HPDE6-E6E7 (cell line): ENCODE data around the gene HMGN3.

ENCODE experiments used
- DNase-seq: peaks from one replicate; pipeline ENCODE4 v3.0.0; 2011; ENCODE audit warnings: missing footprints; ENCODE audit errors: extremely low spot score

HMGN3 gene

DNA sequence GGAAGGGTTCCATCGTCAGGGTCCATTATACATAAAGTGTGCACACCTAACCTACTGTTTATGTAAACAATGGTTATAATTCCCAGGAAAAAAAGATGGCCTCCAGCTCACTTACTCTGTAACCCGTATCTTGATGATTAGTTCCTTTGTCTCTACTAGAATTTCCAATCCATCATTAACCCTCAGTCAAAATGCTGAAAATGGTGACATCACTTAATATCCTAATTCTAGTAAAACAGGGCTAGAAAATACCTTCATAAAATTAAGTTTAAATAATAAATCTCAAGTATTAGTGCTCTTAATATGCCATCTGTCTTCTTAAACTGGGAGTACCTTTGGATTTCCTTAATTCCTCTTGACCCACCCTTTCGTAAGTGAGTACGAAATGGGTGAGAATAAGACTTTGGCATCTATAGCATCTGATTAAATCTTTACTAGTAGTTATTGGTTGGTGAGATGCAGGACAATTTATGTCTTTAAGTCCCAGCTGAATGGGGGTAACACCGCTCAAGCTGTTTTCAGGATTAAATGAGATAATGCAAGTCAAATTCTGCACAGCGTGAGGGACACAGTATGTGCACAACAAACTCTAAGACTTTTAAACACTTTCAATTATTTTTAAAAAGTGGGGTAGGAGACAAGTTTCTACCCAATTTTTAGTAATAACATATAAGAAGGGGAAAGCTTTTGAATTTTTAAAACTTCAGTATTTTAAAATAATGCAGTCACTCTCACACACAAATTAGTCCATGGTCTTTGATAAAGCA lies 1.6 kb downstream of the HMGN3 start:
- no peak for DNase-seq

GRCh38 chr6:79231666-79232065 lies 2.8 kb downstream of the HMGN3 start:
- no peak for DNase-seq

DNA sequence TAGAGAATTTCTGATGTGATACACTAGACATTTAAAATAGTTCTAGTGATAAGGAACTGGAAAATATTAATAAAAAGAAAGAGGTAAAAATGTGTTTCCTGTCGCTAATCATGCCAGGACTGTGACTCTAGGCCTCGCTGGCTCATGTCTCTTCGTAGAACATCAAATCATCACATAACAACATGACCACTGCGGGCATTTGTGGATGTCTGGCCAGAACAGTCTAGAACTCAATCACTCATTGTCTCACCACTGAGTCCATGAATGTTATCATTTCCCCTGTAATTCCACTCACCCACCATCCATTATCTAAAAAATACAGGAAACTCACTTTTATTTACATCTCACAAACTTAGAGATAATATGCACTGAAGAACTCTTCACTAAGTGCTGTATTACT lies 3.4 kb downstream of the HMGN3 start:
- DNase-seq: no peak

DNA sequence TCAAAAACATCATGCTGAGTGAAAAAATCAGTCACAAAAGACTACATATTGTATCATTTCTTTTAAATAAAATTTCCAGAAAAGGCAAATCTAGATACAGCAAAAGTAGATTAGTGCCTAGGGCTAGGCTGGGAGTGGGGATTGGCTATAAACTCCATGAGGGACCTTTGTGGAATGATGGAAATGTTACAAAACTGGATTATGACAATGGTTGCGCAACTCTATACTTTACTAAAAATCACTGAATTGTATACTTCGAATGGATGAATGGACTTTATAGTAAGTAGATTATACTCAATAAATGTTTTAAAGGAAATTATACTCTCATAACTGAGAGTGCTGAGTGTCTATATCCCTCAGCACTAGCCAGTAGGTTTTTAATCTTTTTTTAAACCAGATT lies 4.3 kb downstream of the HMGN3 start:
- no peak for DNase-seq

DNA sequence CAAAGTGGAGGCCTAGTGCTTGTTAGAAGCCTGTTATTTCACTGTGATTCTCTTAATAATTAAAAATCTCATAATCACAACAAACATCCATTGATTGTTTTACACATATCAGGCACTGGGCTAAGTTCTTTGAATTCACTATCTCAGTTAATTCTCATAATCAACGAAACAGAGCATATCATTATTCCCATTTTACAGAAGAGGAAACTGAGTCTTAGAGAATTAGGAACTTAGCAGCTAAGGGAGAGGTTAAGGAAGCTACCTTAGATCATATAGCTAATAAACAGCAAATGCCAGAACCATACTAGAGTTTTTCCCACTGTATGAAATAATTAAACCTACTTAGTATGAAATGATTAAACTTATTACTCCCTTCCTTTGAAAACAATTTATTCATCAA lies 7.0 kb downstream of the HMGN3 start:
- DNase-seq: no peak

DNA sequence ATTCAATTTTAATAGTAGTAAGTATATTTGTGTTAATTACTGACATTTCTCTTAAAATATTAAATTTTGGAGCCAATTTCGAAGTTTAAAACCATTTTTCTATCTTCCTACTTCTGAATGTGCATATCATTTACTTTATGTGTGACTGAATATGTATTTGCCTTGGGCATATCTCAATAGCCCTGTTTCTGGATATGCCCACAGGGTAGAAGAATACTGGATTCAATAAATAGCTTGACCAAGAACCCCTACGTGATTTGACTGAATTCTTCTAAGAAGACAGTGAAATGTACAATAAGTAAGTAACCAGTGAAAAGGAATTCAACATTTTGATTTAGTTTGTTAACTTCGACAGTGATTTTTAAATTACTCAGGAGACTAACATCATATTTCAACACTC lies 7.8 kb downstream of the HMGN3 start:
- no peak for DNase-seq

- DNase-seq: no peak
Observed at GRCh38 chr6:79225717-79226599, 8.5 kb downstream of the HMGN3 start.

DNA sequence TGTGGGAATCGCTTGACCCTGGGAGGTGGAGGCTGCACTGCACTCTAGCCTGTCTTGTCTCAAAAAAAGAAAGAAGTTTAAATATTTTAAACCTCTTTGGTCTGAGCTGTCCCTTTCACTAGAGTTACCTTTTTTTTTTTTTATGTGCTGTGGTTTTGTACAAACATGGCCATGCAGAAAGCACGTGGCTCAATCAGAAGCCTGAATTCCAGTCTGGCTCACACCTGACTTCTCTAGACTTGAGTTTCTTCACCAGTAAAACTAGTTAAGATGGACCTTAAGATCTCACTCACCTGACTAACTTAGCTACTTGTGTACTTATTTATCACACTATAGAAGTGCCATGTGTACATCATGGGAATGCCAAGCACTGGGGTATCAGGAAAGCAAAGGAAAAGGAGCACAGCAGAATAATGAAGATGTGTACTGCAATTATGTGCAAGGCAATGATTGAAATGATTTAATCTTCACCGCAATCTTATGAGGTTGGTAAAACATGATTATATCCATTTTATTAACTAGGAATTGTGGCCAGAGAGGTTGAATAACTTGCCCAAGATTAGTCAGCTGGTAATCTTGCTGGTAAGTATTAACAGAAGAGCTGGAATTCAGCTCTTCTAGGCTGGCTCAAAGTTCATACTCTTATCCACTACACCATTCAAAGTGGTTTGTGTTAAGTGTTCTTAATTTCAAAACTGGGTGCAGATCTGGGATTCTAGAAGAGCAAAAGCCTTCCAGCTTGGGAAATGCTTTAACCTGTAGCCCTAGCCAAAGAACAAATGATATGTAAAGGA lies 10.7 kb downstream of the HMGN3 start:
- no peak for DNase-seq

DNA sequence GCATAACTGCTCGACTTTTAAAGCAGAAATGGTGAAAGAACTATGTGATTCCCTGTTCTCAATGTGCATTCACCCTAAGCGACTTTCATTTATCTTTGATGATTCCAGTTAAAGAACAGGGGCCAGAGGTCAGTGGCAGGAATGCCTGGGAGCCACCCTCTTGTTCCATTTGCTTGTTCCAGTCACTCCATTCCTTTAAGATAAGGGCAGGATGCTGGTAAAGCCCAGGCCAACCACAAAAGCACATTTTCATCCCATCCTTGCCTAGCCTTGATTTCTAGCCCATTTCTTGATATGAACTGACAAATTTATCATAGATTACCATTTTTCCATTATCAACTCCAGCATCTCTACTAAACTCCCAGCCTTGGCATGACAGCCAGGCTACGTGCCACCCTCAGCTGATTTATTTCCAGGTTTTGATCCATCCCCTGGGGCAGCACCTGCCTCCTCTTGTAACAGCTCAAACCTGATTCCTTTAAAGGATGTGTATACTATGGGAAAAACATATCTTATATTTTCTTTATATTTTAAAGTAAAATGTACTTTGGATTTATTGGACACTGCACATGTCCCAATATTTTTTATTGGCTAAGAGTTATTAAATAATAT lies 19.2 kb downstream of the HMGN3 start:
- no peak for DNase-seq

DNA sequence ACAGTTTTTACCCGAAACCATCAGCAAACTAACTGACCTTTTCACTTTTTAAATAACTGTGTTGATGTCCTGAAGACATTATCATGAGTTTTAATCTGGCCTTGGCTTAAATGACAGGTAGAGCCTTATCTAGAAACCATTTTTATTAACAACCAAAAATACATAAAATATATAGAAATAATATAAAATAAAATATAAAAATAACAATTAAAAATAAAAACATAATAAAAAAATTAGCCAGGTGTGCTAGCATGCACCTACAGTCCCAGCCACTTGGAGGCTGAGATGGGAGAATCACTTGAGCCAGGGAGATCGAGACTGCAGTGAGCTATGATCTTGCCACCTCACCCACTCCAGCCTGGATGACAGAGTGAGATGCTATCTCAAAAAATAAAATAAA lies 21.6 kb downstream of the HMGN3 start:
- DNase-seq: no peak

DNA sequence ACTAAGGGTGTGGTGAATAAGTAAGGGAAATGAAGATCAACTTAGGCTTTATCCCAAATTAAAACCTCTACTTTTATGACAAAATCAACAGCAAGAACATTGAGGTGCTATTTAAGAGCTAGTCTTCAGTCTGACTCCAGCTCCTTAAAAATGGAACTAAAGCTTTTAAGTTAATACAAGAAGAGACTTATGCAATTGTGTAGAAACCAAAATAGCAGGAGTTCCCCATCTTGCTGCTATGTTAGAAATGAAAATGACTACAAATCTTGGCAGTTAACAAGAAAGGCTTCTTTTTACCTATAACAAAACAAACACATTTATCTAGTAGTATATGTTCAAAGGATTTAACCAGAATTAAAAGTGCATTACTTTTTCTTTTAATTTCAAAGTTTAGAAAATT lies 25.7 kb downstream of the HMGN3 start:
- no peak for DNase-seq

GRCh38 chr6:79203753-79204253 lies 30.7 kb downstream of the HMGN3 start:
- DNase-seq: no peak

DNA sequence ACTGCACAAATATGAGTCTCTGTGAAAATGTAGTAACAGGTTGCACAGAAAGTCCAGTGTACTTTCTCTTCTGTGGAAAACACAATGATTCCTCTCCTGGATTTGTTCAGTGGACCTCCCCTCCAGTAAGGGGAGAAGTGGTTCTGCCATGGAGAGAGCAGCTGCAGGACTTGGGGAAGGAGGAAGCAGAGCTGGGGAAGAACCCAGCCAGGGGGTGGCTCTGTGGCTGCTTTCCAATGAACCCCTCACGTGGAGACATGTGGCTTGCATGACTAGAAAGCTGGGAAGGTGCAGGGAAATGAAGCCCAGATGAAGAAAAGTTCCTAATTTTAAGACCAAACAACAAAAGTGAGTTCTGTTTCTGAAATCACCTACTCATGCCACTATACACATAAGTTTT lies 31.9 kb downstream of the HMGN3 start:
- no peak for DNase-seq

DNA sequence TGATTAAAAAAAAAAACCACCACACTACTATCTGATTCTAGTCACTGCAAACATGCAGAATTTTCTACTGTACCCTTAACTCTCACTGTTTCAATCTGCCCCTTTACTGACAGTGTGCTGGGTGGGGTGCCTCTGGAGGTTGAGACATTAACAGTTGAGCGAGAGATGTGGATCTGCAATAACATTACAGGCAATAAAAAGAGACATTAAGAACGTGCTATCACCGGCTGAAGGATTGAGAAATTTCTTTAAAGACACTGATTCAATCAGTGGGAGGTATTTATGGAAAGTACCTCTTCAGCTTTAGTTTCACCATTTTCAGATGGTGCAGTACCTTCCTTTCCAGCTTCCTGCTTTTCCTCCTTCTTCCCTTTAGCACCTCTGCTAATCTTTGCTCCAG lies 32.5 kb downstream of the HMGN3 start:
- no peak for DNase-seq

DNA sequence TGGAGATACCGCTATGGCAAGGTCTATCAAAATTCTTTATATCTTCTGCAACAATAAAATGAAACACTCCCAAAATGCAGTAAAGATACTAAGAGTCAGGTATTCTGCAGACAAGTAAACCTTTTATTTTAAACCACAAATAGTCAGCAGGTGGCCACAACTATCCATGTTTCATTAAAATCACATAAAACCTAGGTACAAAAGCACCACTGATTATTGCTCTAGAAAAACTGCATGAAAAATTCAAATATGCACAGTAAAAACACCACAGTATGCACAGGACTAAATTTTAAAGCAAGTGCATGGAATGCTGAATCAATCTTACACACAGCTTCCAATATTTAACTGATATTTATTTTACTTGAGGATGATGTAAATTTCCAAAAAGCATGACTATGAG lies 33.3 kb downstream of the HMGN3 start:
- DNase-seq: no peak

- no peak for DNase-seq
Observed at GRCh38 chr6:79196912-79197311, 37.6 kb downstream of the HMGN3 start.

DNA sequence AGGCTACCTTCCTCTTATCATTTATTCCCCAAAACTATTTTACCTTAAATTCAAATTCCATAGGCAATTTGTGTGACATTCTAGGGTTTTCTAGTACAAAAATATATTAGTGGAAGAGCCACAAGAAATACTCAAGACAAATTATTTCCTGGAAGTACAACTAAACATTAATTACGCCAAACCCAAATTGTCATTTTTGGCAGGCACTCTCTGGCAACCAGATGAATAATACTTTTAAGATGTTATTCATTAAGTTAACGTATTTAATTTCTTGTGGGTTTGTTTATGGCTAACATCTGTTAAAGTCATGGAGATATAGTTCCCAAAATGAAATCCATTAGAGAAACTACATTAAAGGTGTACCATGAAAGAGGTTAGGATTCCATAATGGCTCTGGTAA lies 40.5 kb downstream of the HMGN3 start:
- DNase-seq: no peak

DNA sequence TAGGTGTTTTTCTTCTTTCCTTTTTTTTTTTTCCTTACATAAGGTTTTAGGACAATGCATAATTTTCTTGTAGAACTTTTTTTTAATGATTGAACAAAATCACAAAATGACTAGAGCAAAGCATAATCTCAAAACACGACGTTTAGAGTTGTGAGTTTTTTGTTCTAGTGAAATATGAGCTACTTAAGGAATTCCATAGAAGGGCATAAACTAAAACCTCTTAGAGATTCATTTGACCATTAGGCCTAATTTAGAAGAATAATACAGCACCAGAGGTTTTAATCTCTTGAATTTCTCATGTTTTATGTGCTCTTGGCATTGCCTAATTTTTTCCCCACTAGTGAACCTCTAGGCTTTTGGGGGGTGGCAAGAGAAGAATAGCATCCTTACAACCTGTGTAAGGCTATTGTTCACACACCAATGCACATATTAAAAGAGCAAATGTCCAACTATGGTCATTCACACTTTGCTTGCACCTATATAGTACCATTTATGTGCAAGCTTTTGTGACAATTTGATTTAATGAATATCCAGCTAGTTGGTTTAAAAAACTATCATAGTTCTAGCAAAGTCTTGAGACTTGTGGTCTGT lies 44.6 kb downstream of the HMGN3 start:
- no peak for DNase-seq

DNA sequence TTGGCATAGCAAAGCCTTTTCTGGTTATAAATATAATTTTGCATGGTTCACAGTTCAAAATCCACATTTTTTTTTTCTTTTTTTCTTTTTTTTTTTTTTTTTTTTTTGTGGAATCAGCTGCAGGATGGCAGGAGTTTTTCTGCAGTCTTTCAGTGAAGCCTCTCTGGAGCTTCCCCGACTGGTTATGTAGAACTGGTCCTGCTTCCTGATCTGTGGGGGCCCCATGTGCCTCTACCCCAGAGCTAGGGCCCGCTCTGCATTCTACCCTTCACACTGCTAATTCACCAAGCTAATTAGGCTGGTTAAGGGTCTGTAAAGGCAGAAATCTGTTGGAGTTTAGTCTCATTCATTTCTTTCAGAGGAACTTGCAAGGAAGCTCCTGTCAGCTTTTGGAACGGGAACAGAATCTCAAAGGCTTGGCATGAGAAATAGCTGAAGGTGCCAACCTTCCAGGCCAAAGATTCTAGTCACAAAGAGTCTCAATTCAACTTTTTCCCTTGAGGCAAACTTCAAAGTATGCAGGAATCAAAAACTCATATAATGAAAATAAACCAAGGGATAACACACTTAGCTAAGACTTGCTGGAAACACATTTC lies 45.5 kb downstream of the HMGN3 start:
- no peak for DNase-seq

DNA sequence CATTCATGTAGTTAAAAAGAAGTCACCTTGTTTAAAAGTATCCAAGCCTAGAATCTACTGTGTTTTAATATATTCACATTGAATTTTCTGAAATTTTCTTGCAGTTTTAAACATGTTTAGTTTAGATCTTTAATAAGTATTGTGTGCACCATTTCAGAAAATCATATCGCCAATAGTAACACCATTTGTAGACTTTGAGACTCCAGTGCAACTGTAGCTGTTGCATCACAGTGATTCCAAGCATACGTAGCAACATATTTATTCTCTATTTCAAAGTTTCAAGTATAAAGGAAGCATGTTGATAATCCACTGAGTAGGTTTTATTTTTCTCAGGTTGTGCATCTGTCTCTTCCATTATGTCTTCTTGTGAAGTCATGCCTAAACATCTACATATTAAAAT lies 46.4 kb downstream of the HMGN3 start:
- DNase-seq: no peak

DNA sequence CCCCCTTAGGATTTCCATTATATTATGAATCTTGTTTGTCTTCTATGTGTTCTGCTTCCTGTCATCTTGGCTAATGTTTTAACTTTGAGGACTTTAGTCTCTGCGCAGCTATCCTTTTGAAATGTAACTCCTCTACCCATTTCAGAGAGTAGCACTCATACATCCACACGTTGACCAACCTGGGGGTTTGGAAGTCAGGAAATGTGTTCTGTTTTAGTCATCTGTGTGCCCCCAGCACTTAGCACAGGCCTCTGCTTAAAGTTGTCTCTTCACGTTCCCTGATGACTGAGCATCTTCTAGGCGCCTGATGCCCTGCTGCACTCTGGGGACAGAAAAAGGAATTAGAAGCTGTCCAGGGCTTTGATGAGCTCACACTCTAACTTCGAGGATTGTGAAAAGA lies 47.9 kb downstream of the HMGN3 start:
- no peak for DNase-seq
